Measurements from ENCODE around the gene CCDC112. TPM values are rescaled to one million over a fixed set of nuclear protein-coding genes. Genes with fewer than 3 reads are reported as not detected.
A peak's percentile ranks its signal among the peaks of the same experiment; 100 is the strongest.

CCDC112 gene
- total and polyA plus RNA-seq, 7 donors: 4.6 to 19.4 (median 9.6) TPM

GRCh38 chr5:115320006-115320405 is 23.6 kb upstream of the CCDC112 start:
- DNase-seq: no peak
- H3K27me3 ChIP-seq: no peaks in the 10 kb centered on the region
- H3K4me3 ChIP-seq: no peak overlapping the region
- H3K9me3 ChIP-seq: no peaks in the 10 kb centered on the region
- WGBS, 2 donors: 86 to 93% methylated on average over 3 of the region's 3 CpGs
- H3K27ac ChIP-seq: no peak overlapping the region
- H3K36me3 ChIP-seq: no peaks in the 10 kb centered on the region
- intact Hi-C loops (cut with DNase I): no loop called here
- peaks cover 0 to 7% (median 1%) of the 10 kb centered on the region in 4 donors for H3K4me1 ChIP-seq
- TF ChIP-seq POLR2AphosphoS5 (IDR thresholded peaks at IDR 0.05) (no peak), EP300 (IDR thresholded peaks at IDR 0.05) (no peak), POLR2A (IDR thresholded peaks at IDR 0.05) (no peak), CTCF (IDR thresholded peaks at IDR 0.05) (no peak)

GRCh38 chr5:115319007-115319406 is 22.6 kb upstream of the CCDC112 start:
- Histone ChIP-seq H3K27ac (no peak overlapping the region), H3K4me1 (peaks cover 0 to 7% (median 1%) of the 10 kb centered on the region in 4 donors), H3K36me3 (no peaks in the 10 kb centered on the region), H3K9me3 (no peaks in the 10 kb centered on the region), H3K4me3 (no peak overlapping the region), H3K27me3 (no peaks in the 10 kb centered on the region)
- intact Hi-C loops (cut with DNase I): no loop called here
- no peak for DNase-seq
- TF ChIP-seq POLR2AphosphoS5 (IDR thresholded peaks at IDR 0.05): no peak
- no peak for TF ChIP-seq CTCF (IDR thresholded peaks at IDR 0.05)
- no peak for TF ChIP-seq POLR2A (IDR thresholded peaks at IDR 0.05)
- TF ChIP-seq EP300 (IDR thresholded peaks at IDR 0.05): no peak
- 0% methylated on average over 1 of the region's 1 CpG for WGBS, 2 donors

GRCh38 chr5:115317736-115318135 is 21.3 kb upstream of the CCDC112 start:
- Histone ChIP-seq H3K36me3 (no peaks in the 10 kb centered on the region), H3K27me3 (no peaks in the 10 kb centered on the region), H3K27ac (no peak overlapping the region), H3K4me1 (peaks cover 0 to 7% (median 1%) of the 10 kb centered on the region in 4 donors), H3K9me3 (no peaks in the 10 kb centered on the region), H3K4me3 (no peak overlapping the region)
- no peak for TF ChIP-seq POLR2A (IDR thresholded peaks at IDR 0.05)
- no peak for TF ChIP-seq EP300 (IDR thresholded peaks at IDR 0.05)
- peak in 2 of 4 donors; percentile 35 to 58 for TF ChIP-seq POLR2AphosphoS5 (IDR thresholded peaks at IDR 0.05)
- intact Hi-C loops (cut with DNase I): no loop called here
- WGBS, 2 donors: 40 to 71% methylated on average over 1 of the region's 1 CpG
- no peak for DNase-seq

- TF ChIP-seq EP300 (IDR thresholded peaks at IDR 0.05) (no peak), POLR2A (IDR thresholded peaks at IDR 0.05) (no peak)
- intact Hi-C loops (cut with DNase I): no loop called here
- Histone ChIP-seq H3K36me3 (no peaks in the 10 kb centered on the region), H3K27ac (no peak overlapping the region), H3K9me3 (no peaks in the 10 kb centered on the region), H3K4me1 (peaks cover 0 to 7% (median 1%) of the 10 kb centered on the region in 4 donors), H3K4me3 (no peak overlapping the region), H3K27me3 (peaks cover 0 to under 1% (median 0%) of the 10 kb centered on the region in 3 donors)
- no peak for DNase-seq
Observed at GRCh38 chr5:115317320-115317719, 20.9 kb upstream of the CCDC112 start.

DNA sequence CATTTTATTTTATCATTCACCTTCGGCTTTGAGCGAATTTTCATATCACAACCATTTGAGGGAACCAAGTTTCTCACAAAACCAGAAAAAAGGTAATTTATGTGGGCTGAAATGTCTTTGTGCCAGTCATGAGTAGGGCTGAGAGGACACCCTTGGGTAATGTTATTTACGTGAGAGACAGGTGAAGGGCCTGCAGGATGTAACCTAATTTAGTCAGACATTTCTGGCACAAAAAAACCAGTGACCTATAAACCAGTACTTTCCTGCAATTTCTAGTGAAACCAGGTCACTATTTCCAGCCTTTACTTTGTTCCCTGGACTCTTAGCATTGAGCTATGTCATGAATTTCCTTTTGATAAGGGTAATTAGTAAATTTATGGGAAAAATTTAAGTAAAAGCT is 17.2 kb upstream of the CCDC112 start:
- no peaks in the 10 kb centered on the region for H3K36me3 ChIP-seq
- H3K4me3 ChIP-seq: no peak overlapping the region
- DNase-seq: no peak
- no peaks in the 10 kb centered on the region for H3K9me3 ChIP-seq
- 94 to 95% methylated on average over 3 of the region's 3 CpGs for WGBS, 2 donors
- intact Hi-C loops (cut with DNase I): no loop called here
- H3K4me1 ChIP-seq: peaks cover 0 to 7% (median 1%) of the 10 kb centered on the region in 4 donors
- H3K27me3 ChIP-seq: peaks cover 0 to 7% (median 0%) of the 10 kb centered on the region in 3 donors
- H3K27ac ChIP-seq: no peak overlapping the region
- TF ChIP-seq POLR2A (IDR thresholded peaks at IDR 0.05): no peak
- TF ChIP-seq EP300 (IDR thresholded peaks at IDR 0.05): no peak
- TF ChIP-seq CTCF (IDR thresholded peaks at IDR 0.05): no peak
- no peak for TF ChIP-seq POLR2AphosphoS5 (IDR thresholded peaks at IDR 0.05)

- Histone ChIP-seq H3K4me3 (no peak overlapping the region), H3K27me3 (peaks cover 0 to 7% (median 0%) of the 10 kb centered on the region in 3 donors), H3K4me1 (peaks cover 0 to 7% (median 1%) of the 10 kb centered on the region in 4 donors), H3K27ac (no peak overlapping the region), H3K9me3 (no peaks in the 10 kb centered on the region), H3K36me3 (no peaks in the 10 kb centered on the region)
- DNase-seq: no peak
- 87 to 91% methylated on average over 2 of the region's 2 CpGs for WGBS, 2 donors
- TF ChIP-seq EP300 (IDR thresholded peaks at IDR 0.05) (no peak), CTCF (IDR thresholded peaks at IDR 0.05) (no peak), POLR2A (IDR thresholded peaks at IDR 0.05) (no peak), POLR2AphosphoS5 (IDR thresholded peaks at IDR 0.05) (no peak)
- intact Hi-C loops (cut with DNase I): no loop called here
Observed at GRCh38 chr5:115313052-115313451, 16.6 kb upstream of the CCDC112 start.
